NCI-H146 treated with DMSO at 0.1 percent for 48 hours (cell line): ENCODE results near the gene MDGA2.
"Not testable (repeated sequence)": the region's sequence is repeated elsewhere in the genome, so short reads cannot be mapped to it uniquely, and the experiment has no call there.

Source experiments
- DNase-seq: peaks from one replicate; lab custom pipeline; 2025; ENCODE audit not compliant: unreplicated experiment; lab: John Stamatoyannopoulos, UW

MDGA2 gene

DNA sequence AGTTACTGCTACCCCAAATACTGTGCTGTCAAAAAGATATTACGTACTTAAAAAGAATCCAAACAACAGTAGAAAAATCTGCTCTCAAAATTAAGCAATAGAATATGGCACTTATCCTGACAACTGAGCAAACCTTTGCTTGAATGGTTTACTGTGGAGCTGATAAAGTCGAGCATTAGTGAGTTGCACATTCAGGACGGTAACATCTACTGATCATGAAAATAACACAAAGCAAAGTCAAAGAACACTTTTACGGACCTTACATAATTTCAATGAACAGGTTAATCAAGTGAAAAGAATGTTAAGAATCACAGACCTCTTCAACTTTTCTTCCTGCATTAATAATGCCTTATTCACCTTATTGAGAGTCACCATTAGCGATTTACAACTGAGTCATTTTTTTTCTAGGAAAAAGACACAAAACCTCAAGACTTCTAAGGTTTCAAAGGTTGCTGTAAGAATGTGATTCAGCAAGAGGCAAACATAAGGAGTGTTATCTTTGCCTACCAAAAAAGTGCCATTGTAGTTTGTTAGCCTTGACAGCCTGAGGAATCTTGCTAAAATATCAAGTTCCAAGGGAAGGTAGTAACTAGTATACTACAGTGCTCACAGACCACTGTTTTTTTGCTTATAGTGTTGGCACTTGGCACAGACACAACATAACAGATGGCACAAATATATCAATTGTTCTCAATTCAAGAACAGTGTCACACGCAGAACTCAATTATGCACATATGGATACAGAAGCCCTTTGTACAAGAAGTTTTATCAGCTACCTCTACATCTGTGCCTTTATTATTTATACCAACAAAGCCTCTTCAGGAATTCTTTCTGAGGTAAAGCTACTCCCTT, 689.6 kb downstream of the MDGA2 start:
- no peak for DNase-seq

DNA sequence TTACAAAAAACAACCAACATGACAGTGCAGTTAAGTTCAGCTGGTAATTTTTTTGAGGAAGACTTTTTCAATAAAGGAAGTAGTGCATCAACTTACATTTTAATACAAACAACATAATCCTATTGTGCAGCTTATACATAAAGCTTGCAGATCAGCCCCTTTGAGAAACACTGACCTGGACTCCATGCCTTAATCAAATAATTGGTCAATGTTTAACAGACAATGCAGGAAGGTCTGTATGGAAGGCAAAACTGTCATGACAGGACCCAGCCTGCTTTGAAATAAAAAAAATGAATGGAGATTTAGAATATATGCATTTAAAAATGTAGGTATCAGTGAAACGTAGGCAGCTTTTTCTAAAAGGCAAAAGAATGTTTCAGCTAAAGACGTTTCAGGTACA, 702.1 kb downstream of the MDGA2 start:
- no peak for DNase-seq

DNA sequence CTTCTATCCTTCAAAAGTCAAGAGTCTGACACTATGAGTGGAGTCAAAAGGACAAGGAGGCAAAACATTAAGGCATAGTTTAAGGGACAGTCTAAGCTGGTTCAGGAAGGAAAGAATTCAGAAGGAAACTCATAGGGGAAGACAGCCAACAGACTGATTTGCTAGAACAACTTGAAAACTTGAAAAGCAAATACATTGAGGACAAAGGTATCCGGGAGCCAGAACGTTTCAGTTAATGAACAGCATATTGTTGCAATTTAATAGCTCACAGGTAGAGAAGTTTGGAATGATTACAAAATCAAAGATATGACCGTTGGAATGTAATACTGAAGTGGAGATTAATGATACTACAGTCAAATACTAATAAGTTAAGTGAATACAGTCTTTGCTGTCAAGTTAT, 711.0 kb downstream of the MDGA2 start:
- no peak for DNase-seq

DNA sequence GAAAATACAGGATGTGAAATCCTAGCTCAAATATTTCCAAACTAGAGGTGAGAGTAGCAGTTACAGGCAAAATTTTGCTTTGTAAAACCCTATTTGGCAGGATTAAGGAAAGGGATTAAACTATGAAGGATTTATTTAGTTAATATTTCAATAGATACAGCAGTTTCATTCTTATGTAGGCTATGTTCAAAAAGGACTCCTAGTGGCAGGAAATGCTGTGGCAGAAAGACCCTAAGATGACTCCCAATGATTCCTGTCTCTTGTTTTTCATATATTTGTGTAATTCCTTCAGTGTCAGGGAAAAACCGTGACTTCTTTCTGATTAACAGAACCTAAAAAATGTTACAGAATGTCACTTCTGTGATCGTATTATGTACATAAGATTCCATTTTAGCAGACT, 724.3 kb downstream of the MDGA2 start:
- no peak for DNase-seq

DNA sequence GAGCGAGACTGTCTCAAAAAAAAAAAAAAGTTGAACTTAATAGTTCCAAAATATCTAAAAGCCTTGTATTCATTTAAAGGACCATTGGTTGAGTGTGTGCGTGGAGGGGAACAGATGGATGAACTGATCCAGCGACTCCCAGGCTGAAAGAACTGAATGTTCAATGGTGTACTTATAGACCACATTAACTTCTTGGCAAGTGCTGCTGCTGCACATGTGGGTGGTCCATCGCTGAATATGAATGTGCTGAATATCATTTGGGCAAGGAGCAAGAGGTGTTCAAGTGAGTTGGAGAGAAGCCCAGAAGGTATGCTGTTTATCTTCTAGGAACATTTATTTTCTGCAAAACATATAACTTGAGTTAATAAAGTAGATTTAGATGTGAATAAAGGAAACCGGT, 734.8 kb downstream of the MDGA2 start:
- no peak for DNase-seq

DNA sequence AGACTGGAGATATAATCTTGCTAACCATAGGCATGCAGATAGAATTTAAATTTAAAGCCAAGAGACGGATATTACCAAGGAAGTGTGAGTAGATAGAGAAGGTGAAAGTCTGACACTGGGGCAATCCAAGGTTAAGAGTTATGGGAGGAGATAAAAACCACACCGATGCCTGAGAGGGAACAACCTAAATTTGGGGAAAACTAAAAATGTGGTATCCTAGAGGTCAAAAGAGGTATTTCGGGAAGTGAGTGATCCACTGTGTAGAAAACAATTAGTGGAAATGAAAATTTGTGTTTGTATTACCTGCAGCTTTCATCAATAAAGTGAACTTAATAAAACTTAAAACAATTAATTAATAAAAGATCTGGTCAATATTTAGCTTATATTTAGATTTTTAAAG, 754.9 kb downstream of the MDGA2 start:
- DNase-seq, result no peak

DNA sequence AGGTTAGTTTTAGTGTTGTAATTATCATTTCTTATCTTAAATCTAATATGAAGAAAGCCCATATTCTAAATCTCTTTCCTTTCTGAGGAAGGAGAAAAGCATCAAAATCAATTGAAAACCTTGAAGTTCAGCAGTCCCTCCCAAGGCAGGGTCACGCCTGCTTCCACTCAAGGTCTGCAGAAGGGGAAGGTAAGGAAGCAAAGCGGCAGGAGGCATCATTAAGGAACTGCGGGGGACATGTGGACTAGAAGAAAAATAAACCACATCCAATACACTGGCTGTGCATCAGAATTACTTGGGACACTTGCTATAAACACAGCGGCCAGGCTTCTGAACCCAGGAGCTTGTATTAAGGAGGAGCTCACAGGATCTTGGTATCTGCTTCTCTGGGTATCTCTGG, 759.9 kb downstream of the MDGA2 start:
- DNase-seq, result not testable (repeated sequence)

DNA sequence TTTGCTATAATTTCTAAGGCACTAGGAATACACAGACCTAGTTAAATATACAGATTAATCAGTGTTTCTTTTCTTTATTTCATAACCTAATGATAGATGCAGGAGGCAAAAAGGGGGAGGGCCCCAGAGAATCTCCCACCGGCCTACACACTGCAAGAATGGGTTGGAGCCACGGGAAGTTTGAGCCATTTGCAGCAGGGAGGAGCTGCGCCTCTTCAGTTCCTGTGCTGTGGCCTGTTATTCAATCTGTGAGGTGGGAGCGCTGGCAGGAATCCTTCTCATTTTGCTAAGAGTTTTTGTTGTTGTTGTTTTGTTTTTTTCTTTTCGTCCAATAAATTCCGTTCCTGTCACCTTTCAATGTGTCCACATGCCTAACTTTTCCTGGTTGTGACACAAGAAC, 772.6 kb downstream of the MDGA2 start:
- no peak for DNase-seq

DNA sequence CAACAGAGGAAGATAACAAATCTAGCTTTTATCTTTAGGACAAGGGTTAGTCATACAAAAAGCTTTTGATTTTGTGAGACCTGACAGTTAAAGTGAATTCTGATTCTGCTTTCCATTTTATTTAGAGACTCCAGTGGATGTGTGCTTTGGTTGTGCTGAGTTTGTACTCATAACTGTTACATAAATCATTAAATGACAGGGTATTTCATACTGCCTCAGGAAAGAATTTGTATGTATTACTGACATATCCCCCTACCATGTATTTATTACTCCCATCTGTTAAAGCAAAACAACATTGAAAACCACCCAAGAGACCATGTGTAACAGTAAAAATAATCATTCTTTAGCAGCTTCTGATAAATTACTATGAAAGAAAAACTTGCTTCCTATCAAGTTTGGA, 780.9 kb downstream of the MDGA2 start:
- no peak for DNase-seq

DNA sequence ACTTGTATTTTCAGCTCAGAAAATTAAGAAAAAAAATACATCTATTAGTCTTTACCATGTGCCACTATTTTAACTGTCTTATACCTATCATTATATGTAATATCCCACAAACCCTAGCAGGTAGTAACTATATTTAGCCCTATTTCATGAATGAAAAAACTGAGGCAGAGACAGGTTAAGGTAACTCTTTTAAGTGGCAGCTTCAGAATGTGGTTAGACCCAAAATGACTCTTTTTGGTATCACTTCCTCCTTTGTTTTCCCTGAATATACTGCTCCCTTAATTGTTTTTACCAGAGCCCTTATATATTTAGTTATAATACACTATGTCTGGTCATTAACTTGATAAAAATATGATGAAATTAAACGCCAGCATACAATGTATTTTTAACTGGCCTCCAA, 788.3 kb downstream of the MDGA2 start:
- no peak for DNase-seq

DNA sequence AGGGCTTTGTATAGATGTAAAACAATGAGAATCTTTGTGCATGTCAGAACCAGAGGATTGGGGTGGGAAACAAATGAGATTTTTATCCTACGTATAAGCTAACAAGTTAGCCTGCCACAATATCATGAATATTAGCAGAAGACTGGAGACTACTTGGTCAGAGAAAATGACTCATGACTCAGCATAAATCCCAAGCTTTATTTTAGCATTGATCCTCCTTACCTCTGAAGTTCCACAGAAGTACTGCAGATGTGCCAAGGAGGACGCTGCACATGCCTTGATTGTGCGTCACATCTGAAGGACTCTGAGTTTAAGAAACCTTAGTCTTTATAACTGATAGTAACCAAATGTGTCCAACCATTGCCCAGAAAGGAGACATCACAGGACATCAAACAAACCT, 789.8 kb downstream of the MDGA2 start:
- no peak for DNase-seq

DNA sequence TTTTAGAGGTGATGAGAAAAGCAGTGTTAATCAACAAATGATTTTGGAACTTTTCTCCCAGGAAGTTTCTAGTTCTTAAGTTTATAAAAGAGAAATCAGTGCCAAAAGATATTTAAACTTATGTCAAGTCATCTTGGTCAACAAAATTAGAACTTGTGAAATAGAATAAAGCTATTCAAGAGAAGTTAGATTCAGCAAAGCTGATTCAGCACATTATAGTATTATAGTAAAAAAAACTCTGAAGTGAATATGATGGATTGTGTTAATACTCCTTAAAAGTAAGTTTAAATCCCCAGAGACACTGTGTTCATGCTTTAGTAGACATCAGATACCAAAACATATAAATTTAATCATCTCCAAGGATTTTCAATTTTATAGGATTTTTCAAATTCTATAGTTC, 813.7 kb downstream of the MDGA2 start:
- no peak for DNase-seq

DNA sequence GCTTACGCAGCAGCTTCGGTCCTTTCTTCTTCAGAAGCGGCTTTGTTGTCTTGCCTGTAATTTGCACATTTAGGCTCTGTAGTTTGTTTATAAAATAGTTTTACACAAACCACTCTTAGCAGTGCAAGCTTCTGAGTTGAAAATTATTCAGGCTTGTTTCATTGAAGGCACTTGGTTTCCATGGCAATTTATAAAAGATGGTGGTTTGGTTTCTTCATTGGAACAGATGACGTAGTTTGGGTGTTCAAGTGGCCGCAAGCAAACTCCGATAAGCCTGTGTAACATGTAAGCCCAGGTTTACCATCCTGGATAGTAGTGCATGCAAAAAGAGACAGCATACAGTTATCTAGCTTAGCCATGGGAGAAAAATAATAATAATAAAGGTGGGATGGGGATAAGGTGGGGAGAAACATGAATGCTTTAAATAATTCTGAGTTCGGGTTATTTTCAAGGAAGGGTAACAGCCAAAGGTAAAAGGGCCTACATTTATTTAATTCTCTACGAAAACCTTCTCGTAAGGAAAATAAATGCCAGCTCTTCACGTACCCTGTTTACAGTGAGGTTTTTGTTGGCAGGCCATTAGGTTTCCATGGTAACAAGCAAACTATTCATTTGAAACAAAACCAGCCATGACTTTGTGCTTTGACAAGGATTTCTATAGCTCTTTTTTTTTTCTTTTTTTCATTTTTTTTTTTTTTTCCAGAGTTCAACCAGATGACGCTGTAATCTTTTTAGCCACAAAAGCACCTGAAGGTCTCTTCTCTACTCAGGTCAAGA, 834.3 kb downstream of the MDGA2 start:
- no peak for DNase-seq

DNA sequence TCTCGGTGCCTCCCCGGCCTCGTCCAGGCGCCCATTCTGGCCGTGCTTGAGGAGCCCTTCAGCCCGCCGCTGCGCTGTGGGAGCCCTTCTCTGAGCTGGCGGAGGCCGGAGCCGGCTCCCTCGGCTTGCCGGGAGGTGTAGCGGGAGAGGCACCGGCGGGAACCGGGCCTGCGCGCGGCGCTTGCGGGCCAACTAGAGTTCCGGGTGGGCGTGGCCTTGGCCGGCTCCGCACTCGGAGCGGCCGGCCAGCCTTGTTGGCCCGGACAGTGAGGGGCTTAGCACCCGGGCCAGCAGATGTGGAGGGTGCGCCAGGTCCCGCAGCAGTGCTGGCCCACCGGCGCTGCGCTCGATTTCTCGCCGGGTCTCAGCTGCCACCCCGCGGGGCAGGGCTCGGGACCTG, 855.1 kb downstream of the MDGA2 start:
- DNase-seq, result no peak

DNA sequence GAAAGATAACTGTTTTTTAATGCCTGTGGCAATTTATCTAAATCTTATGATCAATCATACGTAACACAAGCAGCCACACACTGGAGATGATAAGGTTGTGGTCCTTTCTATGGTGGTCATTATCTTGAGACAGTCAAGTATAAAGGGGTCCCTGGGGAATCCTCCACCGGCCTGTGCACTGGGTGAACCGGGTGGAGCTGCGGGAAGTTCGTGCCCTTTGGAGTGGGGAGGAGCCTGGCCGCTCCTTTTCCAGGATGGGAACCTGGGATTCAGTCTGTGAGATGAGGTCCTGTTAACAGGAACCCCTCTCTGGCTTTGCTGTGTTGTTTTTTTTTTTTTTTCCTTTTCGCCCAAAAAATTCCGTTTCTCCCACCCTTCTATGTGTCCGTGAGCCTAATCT, 856.3 kb downstream of the MDGA2 start:
- DNase-seq, result no peak

DNA sequence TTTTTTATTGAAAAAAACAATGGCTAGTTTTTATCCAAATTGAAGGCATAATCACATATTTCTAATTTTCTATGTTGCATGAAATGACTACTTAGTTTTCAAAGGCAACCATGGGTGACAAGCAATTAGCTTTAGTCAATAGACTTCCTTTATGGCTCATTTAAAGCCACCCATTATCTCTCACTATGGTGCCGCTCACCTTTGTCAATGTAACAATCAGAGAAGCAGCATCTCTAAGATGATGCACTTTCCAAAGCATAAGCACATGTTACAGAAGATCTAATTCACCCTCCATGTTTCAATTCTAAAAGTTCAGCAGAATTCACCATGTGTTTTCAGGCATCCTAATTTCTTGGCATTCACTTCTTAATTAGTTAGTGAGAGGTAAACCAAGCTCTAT, 857.3 kb downstream of the MDGA2 start:
- DNase-seq, result peak; percentile 54

DNA sequence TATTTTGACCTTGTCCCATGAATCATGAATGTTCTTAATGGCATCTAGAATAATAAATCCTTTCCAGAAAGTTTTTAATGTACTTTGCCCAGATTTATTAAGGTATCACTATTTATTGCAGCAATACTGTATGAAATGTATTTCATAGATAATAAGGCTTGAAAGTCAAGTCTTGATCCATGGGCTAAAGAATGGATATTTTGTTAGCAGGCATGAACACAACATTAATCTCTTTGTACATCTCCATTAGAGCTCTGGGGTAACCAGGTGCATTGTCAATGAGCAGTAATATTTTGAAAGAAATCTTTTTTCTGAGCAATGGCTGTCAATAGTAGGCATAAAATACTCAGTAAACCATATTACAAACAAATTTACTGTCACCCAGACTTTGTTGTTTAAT, 882.3 kb downstream of the MDGA2 start:
- DNase-seq, result no peak
